Thymus (tissue), 11 donors: Measurements from ENCODE around the gene IL11. TPM values are rescaled to one million over a fixed set of nuclear protein-coding genes. Genes with fewer than 3 reads are reported as not detected.

Experiments used
- DNase-seq, 9 donors: peaks; one replicate each; pipeline ENCODE4 v3.0.0-alpha.2; 2013; ENCODE audit warnings: low spot score in 9 of 9, low read depth in 6 of 9, missing footprints in 1 of 9
- H3K27ac ChIP-seq, 2 donors: one replicate each; pipeline ENCODE4 v1.5.1; 2013; ENCODE audit warnings: control low read depth in 1 of 2, low read depth in 1 of 2, low read length in 1 of 2, mild to moderate bottlenecking in 1 of 2, moderate library complexity in 1 of 2
- H3K27me3 ChIP-seq, 2 donors: one replicate each; pipeline ENCODE4 v1.5.1; 2013; ENCODE audit warnings: low read length in 1 of 2; ENCODE audit not compliant: control insufficient read depth in 2 of 2, insufficient read depth in 1 of 2
- H3K36me3 ChIP-seq, 2 donors: one replicate each; pipeline ENCODE4 v1.5.1; 2013; ENCODE audit warnings: low read length in 1 of 2, mild to moderate bottlenecking in 1 of 2, moderate library complexity in 1 of 2; ENCODE audit not compliant: control insufficient read depth in 2 of 2, insufficient read depth in 2 of 2
- H3K4me1 ChIP-seq, 2 donors: one replicate each; pipeline ENCODE4 v1.5.1; 2013; ENCODE audit warnings: low read length in 2 of 2; ENCODE audit not compliant: control insufficient read depth in 2 of 2, insufficient read depth in 2 of 2
- H3K4me3 ChIP-seq, 2 donors: one replicate each; pipeline ENCODE4 v1.5.1; 2013; ENCODE audit warnings: low read length in 2 of 2, control low read depth in 1 of 2, mild to moderate bottlenecking in 1 of 2
- H3K9me3 ChIP-seq, 2 donors: one replicate each; pipeline ENCODE4 v1.5.1; 2013; ENCODE audit warnings: low read length in 1 of 2, mild to moderate bottlenecking in 1 of 2; ENCODE audit not compliant: control insufficient read depth in 2 of 2, insufficient read depth in 1 of 2
- WGBS: extraction: QIAGEN DNeasy Blood & Tissue Kit; methylation state at CpG from one replicate; pipeline ENCODE4 v1.1.7; 2013; 5-methylcytosine and 5-hydroxymethylcytosine counted together
- polyA plus RNA-seq: library from polyadenylated mRNA; stranded (reverse); fragments of 200-250 nt; gene quantifications from one replicate; pipeline ENCODE4 v1.2.3, GENCODE V29; 2013
- total RNA-seq: library from RNA; stranded (reverse); fragments of 120-200 nt; gene quantifications from one replicate; pipeline ENCODE4 v1.2.4, GENCODE V29; 2013
- donor health status: healthy.

IL11 gene
- total and polyA plus RNA-seq, 2 donors: 0.38 to 1.5 TPM

GRCh38 chr19:55348317-55349034 is 21.8 kb downstream of the IL11 start:
- Histone ChIP-seq H3K36me3 (peaks cover 14 to 48% of the 10 kb centered on the region in 2 donors), H3K27ac (no peak overlapping the region), H3K27me3 (peaks cover 16 to 29% of the 10 kb centered on the region in 2 donors), H3K4me1 (peaks cover 4% of the 10 kb centered on the region in 2 donors), H3K9me3 (peaks cover 1 to 9% of the 10 kb centered on the region in 2 donors), H3K4me3 (no peak overlapping the region)
- DNase-seq: no peak
- 93% methylated on average over 22 of the region's 22 CpGs for WGBS

- Histone ChIP-seq H3K27me3 (peaks cover 7 to 20% of the 10 kb centered on the region in 2 donors), H3K4me3 (no peak overlapping the region), H3K27ac (no peak overlapping the region), H3K9me3 (peaks cover 0 to 4% of the 10 kb centered on the region in 2 donors), H3K4me1 (no peaks in the 10 kb centered on the region), H3K36me3 (peaks cover 21 to 58% of the 10 kb centered on the region in 2 donors)
- 96% methylated on average over 10 of the region's 10 CpGs for WGBS
- no peak for DNase-seq
These were observed 22.7 kb downstream of the IL11 start for GRCh38 chr19:55347442-55348009.

DNA sequence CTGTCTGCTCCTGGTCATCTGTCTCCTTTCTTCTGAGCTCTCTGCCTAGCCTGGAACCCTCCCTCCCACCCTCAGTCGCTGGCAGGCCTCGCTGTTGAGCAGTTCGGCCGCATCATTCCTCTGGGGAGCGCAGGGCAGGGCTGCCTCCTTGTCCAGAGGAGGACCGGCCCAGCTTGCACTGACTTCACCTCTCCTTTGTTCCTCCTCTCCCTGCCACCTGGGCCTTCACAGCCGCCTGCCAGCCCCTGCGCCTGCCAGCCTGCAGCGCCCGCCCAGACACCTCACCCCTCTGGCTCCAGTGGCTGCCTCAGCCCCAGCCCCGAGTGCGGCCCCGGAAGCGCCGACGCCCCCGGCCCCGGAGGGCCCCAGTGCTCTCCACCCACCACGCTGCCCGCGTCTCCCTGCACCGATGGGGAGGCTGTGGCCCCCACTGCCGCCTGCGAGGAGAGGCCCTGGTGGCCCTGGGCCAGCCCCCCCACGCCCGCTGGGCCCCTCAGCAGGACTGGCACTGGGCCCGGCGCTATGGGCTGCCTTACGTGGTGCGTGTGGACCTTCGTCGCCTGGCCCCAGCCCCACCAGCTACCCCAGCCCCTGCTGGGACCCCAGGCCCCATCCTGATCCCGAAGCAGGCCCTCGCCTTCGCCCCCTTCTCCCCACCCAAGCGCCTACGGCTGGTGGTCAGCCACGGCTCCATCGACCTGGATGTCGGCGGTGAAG is 23.4 kb downstream of the IL11 start:
- WGBS: 98% methylated on average over 41 of the region's 41 CpGs
- Histone ChIP-seq H3K4me3 (no peak overlapping the region), H3K27me3 (peaks cover under 1 to 13% of the 10 kb centered on the region in 2 donors), H3K36me3 (peaks cover 26 to 64% of the 10 kb centered on the region in 2 donors), H3K9me3 (peaks cover 0 to under 1% of the 10 kb centered on the region in 2 donors), H3K27ac (no peak overlapping the region), H3K4me1 (no peaks in the 10 kb centered on the region)
- DNase-seq: no peak

DNA sequence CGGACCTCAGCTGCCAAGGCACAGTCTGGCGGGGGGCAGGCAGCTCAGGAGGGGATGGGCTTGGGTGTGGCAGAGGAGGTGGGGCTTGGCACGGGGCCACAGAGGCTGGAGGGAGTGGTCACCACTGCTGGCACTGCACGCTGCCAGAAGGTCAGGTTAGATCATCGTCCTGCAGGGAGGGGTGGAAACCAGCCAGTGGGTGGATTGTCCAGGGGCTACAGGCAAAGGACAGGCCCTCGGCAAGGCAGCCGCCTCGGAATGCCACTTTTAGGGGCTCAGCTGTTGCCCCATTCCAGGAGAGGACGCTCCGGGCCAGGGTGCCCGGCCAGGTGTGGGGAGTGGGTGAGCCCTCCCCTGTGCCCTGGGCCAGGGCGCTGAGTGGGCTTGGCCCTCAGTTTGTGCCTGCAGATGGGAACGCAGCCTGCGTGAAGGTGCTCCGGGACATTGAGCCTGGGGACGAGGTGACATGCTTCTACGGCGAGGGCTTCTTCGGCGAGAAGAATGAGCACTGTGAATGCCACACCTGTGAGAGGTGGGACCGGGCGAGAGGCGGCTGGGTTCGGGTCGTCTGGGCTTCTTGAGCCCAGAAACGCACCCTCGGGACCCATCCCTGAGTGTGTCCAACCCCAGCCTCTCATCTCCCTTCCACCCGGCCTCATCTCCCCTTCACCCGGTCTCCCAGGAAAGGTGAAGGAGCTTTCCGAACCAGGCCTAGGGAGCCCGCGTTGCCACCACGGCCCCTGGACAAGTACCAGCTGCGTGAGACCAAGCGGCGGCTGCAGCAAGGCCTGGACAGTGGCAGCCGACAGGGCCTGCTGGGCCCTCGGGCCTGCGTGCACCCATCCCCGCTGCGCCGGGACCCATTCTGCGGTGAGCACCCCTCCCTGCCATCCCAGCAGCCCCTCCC is 24.2 kb downstream of the IL11 start:
- H3K27ac ChIP-seq: no peak overlapping the region
- H3K9me3 ChIP-seq: no peaks in the 10 kb centered on the region
- no peak for DNase-seq
- peaks cover 0 to 5% of the 10 kb centered on the region in 2 donors for H3K27me3 ChIP-seq
- peaks cover 6 to 7% of the 10 kb centered on the region in 2 donors for H3K4me1 ChIP-seq
- H3K36me3 ChIP-seq: peaks cover 29 to 68% of the 10 kb centered on the region in 2 donors
- 96% methylated on average over 43 of the region's 43 CpGs for WGBS
- H3K4me3 ChIP-seq: no peak overlapping the region

DNA sequence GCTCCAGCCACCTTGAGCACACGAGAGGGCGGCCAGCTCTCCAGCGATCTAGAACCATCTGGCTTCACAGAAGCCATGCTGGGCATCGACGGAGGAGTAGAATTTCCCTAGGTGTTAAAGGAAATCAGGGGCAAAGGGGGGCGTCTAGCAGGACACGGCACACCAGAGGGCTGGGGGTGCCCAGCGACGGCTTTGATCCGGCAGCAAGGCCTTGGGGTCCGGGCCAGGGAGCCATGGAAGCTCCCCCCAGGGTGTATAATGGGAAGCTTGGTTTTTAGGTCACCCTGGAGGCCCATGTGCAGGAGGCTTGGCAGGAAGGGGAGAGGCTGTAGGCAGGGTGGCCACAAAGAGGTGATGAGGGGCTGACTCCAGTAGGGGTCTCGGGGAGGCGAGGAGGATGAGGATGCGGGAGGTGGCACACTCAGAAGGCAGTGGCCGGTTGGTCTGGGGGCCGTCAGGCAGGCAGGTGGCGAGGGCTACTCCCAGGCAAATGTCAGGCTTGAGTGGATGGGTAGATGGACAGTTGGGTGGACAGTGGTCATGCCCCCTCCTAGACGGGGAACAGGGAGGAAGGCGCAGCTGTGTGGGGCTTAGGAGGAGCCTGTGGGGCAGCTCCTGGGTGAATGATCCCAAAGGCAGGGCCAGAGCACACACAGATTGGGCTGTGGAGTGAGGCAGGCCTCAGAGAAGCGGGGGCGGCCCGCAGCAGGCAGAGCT is 25.0 kb downstream of the IL11 start:
- H3K27ac ChIP-seq: no peak overlapping the region
- 95% methylated on average over 22 of the region's 22 CpGs for WGBS
- H3K27me3 ChIP-seq: no peaks in the 10 kb centered on the region
- DNase-seq: no peak
- H3K9me3 ChIP-seq: peaks cover 0 to 2% of the 10 kb centered on the region in 2 donors
- peaks cover 11 to 14% of the 10 kb centered on the region in 2 donors for H3K4me1 ChIP-seq
- H3K36me3 ChIP-seq: peaks cover 29 to 68% of the 10 kb centered on the region in 2 donors
- no peak overlapping the region for H3K4me3 ChIP-seq

- no peaks in the 10 kb centered on the region for H3K27me3 ChIP-seq
- peaks cover 29 to 68% of the 10 kb centered on the region in 2 donors for H3K36me3 ChIP-seq
- peaks cover 0 to 2% of the 10 kb centered on the region in 2 donors for H3K9me3 ChIP-seq
- H3K4me3 ChIP-seq: no peak overlapping the region
- WGBS: 95% methylated on average over 9 of the region's 9 CpGs
- peaks cover 11 to 17% of the 10 kb centered on the region in 2 donors for H3K4me1 ChIP-seq
- no peak for DNase-seq
- H3K27ac ChIP-seq: no peak overlapping the region
These were observed 25.8 kb downstream of the IL11 start for GRCh38 chr19:55344444-55344843.

GRCh38 chr19:55341595-55342531 is 28.4 kb downstream of the IL11 start:
- Histone ChIP-seq H3K27ac (no peak overlapping the region), H3K36me3 (peaks cover 23 to 52% of the 10 kb centered on the region in 2 donors), H3K9me3 (peaks cover 0 to 2% of the 10 kb centered on the region in 2 donors), H3K4me1 (peaks cover 11 to 26% of the 10 kb centered on the region in 2 donors), H3K4me3 (peak overlapping the region; percentile 64 to 70), H3K27me3 (peaks cover 0 to 4% of the 10 kb centered on the region in 2 donors)
- no peak for DNase-seq
- WGBS: 96% methylated on average over 50 of the region's 50 CpGs
